Activated B cell treated with CpG ODN at 0.5 μM for 24 hours (primary cell): ENCODE results near the gene TSPEAR. TPM values are rescaled to one million over a fixed set of nuclear protein-coding genes. Genes with fewer than 3 reads are reported as not detected.

Experiments used
- ATAC-seq: fragments of 200-7000 bp; cut with Tn5 transposase; one replicate; pipeline ENCODE4 v1.10.0; 2021; ENCODE audit warnings: low read depth, mild to moderate bottlenecking, moderate library complexity
- CTCF ChIA-PET: fragments of 350-600 bp; sonication (Branson Sonifier 250); formaldehyde crosslinking; loops from one replicate; lab custom pipeline; 2021; ENCODE audit warnings: antibody characterized with exemption; lab: Charles Lee
- POLR2A ChIA-PET: fragments of 350-600 bp; sonication (Branson Sonifier 250); formaldehyde crosslinking; loops from one replicate; lab custom pipeline; 2021; ENCODE audit warnings: antibody characterized with exemption; lab: Charles Lee
- DNase-seq: peaks from one replicate; pipeline ENCODE4 v3.0.0; 2022
- H3K27ac Mint-ChIP-seq: one replicate; pipeline ENCODE4 v1.8.0; 2020; ENCODE audit warnings: mixed read lengths
- H3K27me3 Mint-ChIP-seq: one replicate; pipeline ENCODE4 v1.8.0; 2021; ENCODE audit warnings: mixed read lengths
- H3K36me3 Mint-ChIP-seq: one replicate; pipeline ENCODE4 v1.8.0; 2021; ENCODE audit warnings: low read depth, mixed read lengths
- H3K4me1 Mint-ChIP-seq: one replicate; pipeline ENCODE4 v1.8.0; 2021; ENCODE audit warnings: mixed read lengths
- H3K4me3 Mint-ChIP-seq: one replicate; pipeline ENCODE4 v1.8.0; 2020; ENCODE audit warnings: mild to moderate bottlenecking, mixed read lengths
- H3K9me3 Mint-ChIP-seq: one replicate; pipeline ENCODE4 v1.8.0; 2020; ENCODE audit warnings: mixed read lengths
- intact Hi-C: fragments of 100-400 bp; cut with micrococcal nuclease; formaldehyde crosslinking; loops from one replicate; pipeline ENCODE4 v1.15.1; 2024
- total RNA-seq: library from RNA; stranded (reverse); gene quantifications from 2 replicates; pipeline ENCODE4 v1.2.3, GENCODE V29; 2022
- TF ChIP-seq, protein P1 (sequence below): fragments of 200-600 bp; IDR thresholded peaks from one replicate; pipeline ENCODE4 v1.8.0; 2022; ENCODE audit warnings: antibody characterized with exemption, mild to moderate bottlenecking

Gene TSPEAR
- total RNA-seq, 1 donor from 2014 or later = not detected

DNA sequence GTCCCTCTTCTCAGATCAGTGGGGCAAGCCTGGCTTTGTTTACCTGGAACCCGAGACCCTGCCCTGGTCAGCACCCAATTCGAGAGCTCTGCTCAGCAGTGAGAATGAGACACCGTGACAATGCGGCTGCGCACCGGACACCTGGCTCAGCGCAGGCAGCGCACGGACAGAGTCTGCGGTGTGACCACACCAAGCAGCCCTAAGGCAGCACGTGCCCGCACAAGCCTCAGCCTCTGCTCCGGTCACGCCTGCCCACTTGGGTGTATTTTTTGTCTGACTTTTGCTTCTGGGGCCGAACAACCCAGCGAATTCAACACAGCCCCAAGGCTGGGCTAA, 94.8 kb downstream of the TSPEAR start:
- H3K4me3 Mint-ChIP-seq = no peak overlapping the region
- intact Hi-C loops = no loop called here
- no peak overlapping the region for H3K27ac Mint-ChIP-seq
- DNase-seq = no peak
- peaks cover 15% of the 10 kb centered on the region for H3K4me1 Mint-ChIP-seq
- ATAC-seq = no peak
- H3K9me3 Mint-ChIP-seq = peaks cover 15% of the 10 kb centered on the region
- peaks cover 7% of the 10 kb centered on the region for H3K27me3 Mint-ChIP-seq
- TF ChIP-seq, protein P1, sequence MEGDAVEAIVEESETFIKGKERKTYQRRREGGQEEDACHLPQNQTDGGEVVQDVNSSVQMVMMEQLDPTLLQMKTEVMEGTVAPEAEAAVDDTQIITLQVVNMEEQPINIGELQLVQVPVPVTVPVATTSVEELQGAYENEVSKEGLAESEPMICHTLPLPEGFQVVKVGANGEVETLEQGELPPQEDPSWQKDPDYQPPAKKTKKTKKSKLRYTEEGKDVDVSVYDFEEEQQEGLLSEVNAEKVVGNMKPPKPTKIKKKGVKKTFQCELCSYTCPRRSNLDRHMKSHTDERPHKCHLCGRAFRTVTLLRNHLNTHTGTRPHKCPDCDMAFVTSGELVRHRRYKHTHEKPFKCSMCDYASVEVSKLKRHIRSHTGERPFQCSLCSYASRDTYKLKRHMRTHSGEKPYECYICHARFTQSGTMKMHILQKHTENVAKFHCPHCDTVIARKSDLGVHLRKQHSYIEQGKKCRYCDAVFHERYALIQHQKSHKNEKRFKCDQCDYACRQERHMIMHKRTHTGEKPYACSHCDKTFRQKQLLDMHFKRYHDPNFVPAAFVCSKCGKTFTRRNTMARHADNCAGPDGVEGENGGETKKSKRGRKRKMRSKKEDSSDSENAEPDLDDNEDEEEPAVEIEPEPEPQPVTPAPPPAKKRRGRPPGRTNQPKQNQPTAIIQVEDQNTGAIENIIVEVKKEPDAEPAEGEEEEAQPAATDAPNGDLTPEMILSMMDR = no peak
- ChIA-PET CTCF (no interaction called here), POLR2A (no interaction called here)
- peaks cover 6% of the 10 kb centered on the region for H3K36me3 Mint-ChIP-seq

- H3K36me3 Mint-ChIP-seq = peaks cover 6% of the 10 kb centered on the region
- H3K27ac Mint-ChIP-seq = no peak overlapping the region
- H3K4me3 Mint-ChIP-seq = no peak overlapping the region
- TF ChIP-seq, protein P1 = no peak
- peaks cover 20% of the 10 kb centered on the region for H3K9me3 Mint-ChIP-seq
- intact Hi-C loops = no loop called here
- peaks cover 7% of the 10 kb centered on the region for H3K27me3 Mint-ChIP-seq
- ChIA-PET CTCF (no interaction called here), POLR2A (no interaction called here)
- DNase-seq (no peak), ATAC-seq (no peak)
- H3K4me1 Mint-ChIP-seq = peaks cover 15% of the 10 kb centered on the region
These were observed 95.3 kb downstream of the TSPEAR start for GRCh38 chr21:44615911-44616590.

- peaks cover 19% of the 10 kb centered on the region for H3K9me3 Mint-ChIP-seq
- H3K36me3 Mint-ChIP-seq = peaks cover 6% of the 10 kb centered on the region
- intact Hi-C loops = no loop called here
- ChIA-PET POLR2A (no interaction called here), CTCF (no interaction called here)
- ATAC-seq (no peak), DNase-seq (no peak)
- H3K27me3 Mint-ChIP-seq = peaks cover 7% of the 10 kb centered on the region
- no peak overlapping the region for H3K27ac Mint-ChIP-seq
- no peak overlapping the region for H3K4me3 Mint-ChIP-seq
- peaks cover 15% of the 10 kb centered on the region for H3K4me1 Mint-ChIP-seq
- TF ChIP-seq, protein P1 = no peak
These were observed 95.9 kb downstream of the TSPEAR start for GRCh38 chr21:44615466-44615865.

- ATAC-seq = no peak
- peaks cover 7% of the 10 kb centered on the region for H3K27me3 Mint-ChIP-seq
- CTCF ChIA-PET = no interaction called here
- intact Hi-C loops = no loop called here
- TF ChIP-seq, protein P1 = no peak
- H3K27ac Mint-ChIP-seq = no peak overlapping the region
- peaks cover 4% of the 10 kb centered on the region for H3K36me3 Mint-ChIP-seq
- no peak overlapping the region for H3K4me3 Mint-ChIP-seq
- H3K9me3 Mint-ChIP-seq = peaks cover 17% of the 10 kb centered on the region
- peaks cover 15% of the 10 kb centered on the region for H3K4me1 Mint-ChIP-seq
- POLR2A ChIA-PET = no interaction called here
- DNase-seq = no peak
These were observed 96.4 kb downstream of the TSPEAR start for GRCh38 chr21:44614961-44615391.

- Mint-ChIP-seq H3K4me1 (peaks cover 12% of the 10 kb centered on the region), H3K36me3 (no peaks in the 10 kb centered on the region), H3K27ac (no peak overlapping the region), H3K4me3 (no peak overlapping the region), H3K9me3 (peaks cover 17% of the 10 kb centered on the region), H3K27me3 (peaks cover 7% of the 10 kb centered on the region)
- TF ChIP-seq, protein P1 = no peak
- intact Hi-C loops = no loop called here
- DNase-seq (no peak), ATAC-seq (no peak)
- ChIA-PET POLR2A (no interaction called here), CTCF (no interaction called here)
These were observed 97.2 kb downstream of the TSPEAR start for GRCh38 chr21:44614161-44614631.
